Trophoblast cell (in vitro differentiated cells and primary cell): ENCODE measurements around the gene MED13L. TPM values are rescaled to one million over a fixed set of nuclear protein-coding genes. Genes with fewer than 3 reads are reported as not detected.
A peak's percentile ranks its signal among the peaks of the same experiment; 100 is the strongest.

Source experiments
- DNase-seq, 2 donors: peaks; one replicate each; pipeline ENCODE4 v3.0.0-alpha.2; 2016
- H2AFZ ChIP-seq: 2 replicates; pipeline ENCODE4 v1.6.1; 2013; ENCODE audit warnings: low read length, moderate library complexity, mild to moderate bottlenecking; ENCODE audit not compliant: insufficient read depth, poor library complexity
- H2AK5ac ChIP-seq: 2 replicates; pipeline ENCODE4 v1.6.1; 2013; ENCODE audit warnings: mild to moderate bottlenecking, low read length
- H2BK120ac ChIP-seq: 2 replicates; pipeline ENCODE4 v1.6.1; 2013; ENCODE audit warnings: low read length, mild to moderate bottlenecking, moderate library complexity; ENCODE audit not compliant: insufficient read depth, poor library complexity
- H2BK12ac ChIP-seq: 2 replicates; pipeline ENCODE4 v1.6.1; 2013; ENCODE audit warnings: mild to moderate bottlenecking, low read length, moderate library complexity
- H2BK5ac ChIP-seq: 2 replicates; pipeline ENCODE4 v1.6.1; 2013; ENCODE audit warnings: low read length, low read depth, moderate library complexity, mild to moderate bottlenecking; ENCODE audit not compliant: poor library complexity
- H3K14ac ChIP-seq: 2 replicates; pipeline ENCODE4 v1.6.1; 2013; ENCODE audit warnings: mild to moderate bottlenecking, low read length
- H3K18ac ChIP-seq: 2 replicates; pipeline ENCODE4 v1.6.1; 2013; ENCODE audit warnings: mild to moderate bottlenecking, low read length
- H3K23ac ChIP-seq: 2 replicates; pipeline ENCODE4 v1.6.1; 2013; ENCODE audit warnings: low read length
- H3K27ac ChIP-seq: 2 replicates; pipeline ENCODE4 v1.5.1; 2013; ENCODE audit warnings: low read depth, mild to moderate bottlenecking, inconsistent platforms, low read length, moderate library complexity
- H3K27me3 ChIP-seq: 2 replicates; pipeline ENCODE4 v1.6.1; 2013; ENCODE audit warnings: inconsistent platforms, mild to moderate bottlenecking, low read length, moderate library complexity; ENCODE audit not compliant: insufficient read depth
- H3K36me3 ChIP-seq, 2 experiments: 1 replicate in 1 of 2; 2 replicates in 1 of 2; pipeline ENCODE4 v1.6.1; 2013; ENCODE audit warnings: low read length in 2 of 2, mild to moderate bottlenecking in 2 of 2, moderate library complexity in 1 of 2; ENCODE audit not compliant: insufficient read depth in 2 of 2, control insufficient read depth in 1 of 2
- H3K4ac ChIP-seq: 2 replicates; pipeline ENCODE4 v1.6.1; 2013; ENCODE audit warnings: low read depth, mild to moderate bottlenecking, low read length, moderate library complexity
- H3K4me1 ChIP-seq, 2 experiments: 1 replicate in 1 of 2; 2 replicates in 1 of 2; pipeline ENCODE4 v1.6.1; 2013; ENCODE audit warnings: low read length in 2 of 2, mild to moderate bottlenecking in 2 of 2, moderate library complexity in 1 of 2; ENCODE audit not compliant: insufficient read depth in 2 of 2, control insufficient read depth in 1 of 2
- H3K4me2 ChIP-seq: 2 replicates; pipeline ENCODE4 v1.6.1; 2013; ENCODE audit warnings: inconsistent platforms, mild to moderate bottlenecking, low read length, moderate library complexity
- H3K4me3 ChIP-seq: 2 replicates; pipeline ENCODE4 v1.5.1; 2013; ENCODE audit warnings: mild to moderate bottlenecking, low read depth, low read length, inconsistent platforms
- H3K79me1 ChIP-seq: one replicate; pipeline ENCODE4 v1.6.1; 2013; ENCODE audit warnings: low read length
- H3K79me2 ChIP-seq: 2 replicates; pipeline ENCODE4 v1.6.1; 2013; ENCODE audit warnings: low read length, mild to moderate bottlenecking; ENCODE audit not compliant: control insufficient read depth, insufficient read depth, poor library complexity
- H3K9ac ChIP-seq: 2 replicates; pipeline ENCODE4 v1.6.1; 2013; ENCODE audit warnings: mild to moderate bottlenecking, low read length
- H3K9me3 ChIP-seq: 2 replicates; pipeline ENCODE4 v1.6.1; 2013; ENCODE audit warnings: low read depth, mild to moderate bottlenecking, control low read depth, inconsistent platforms, low read length; ENCODE audit not compliant: insufficient read depth
- H4K12ac ChIP-seq: 2 replicates; pipeline ENCODE4 v1.6.1; 2013; ENCODE audit warnings: low read depth, mild to moderate bottlenecking, low read length, moderate library complexity
- H4K8ac ChIP-seq: 2 replicates; pipeline ENCODE4 v1.6.1; 2013; ENCODE audit warnings: low read depth, mild to moderate bottlenecking, low read length, moderate library complexity
- H4K91ac ChIP-seq: one replicate; pipeline ENCODE4 v1.6.1; 2013; ENCODE audit warnings: low read depth, mild to moderate bottlenecking, low read length, moderate library complexity
- WGBS: extraction: QIAGEN DNeasy Blood & Tissue Kit; methylation state at CpG from one replicate; pipeline ENCODE4 v1.1.7; 2013; ENCODE audit warnings: missing lambda C conversion rate; ENCODE audit not compliant: insufficient read length, insufficient coverage; ENCODE audit errors: extremely low coverage; 5-methylcytosine and 5-hydroxymethylcytosine counted together
- polyA plus RNA-seq: library from polyadenylated mRNA; stranded (reverse); fragments of 200-250 nt; gene quantifications from 2 replicates; pipeline ENCODE4 v1.2.3, GENCODE V29; 2013

Gene MED13L
- 34.4 and 38.4 TPM in 2 replicates for polyA plus RNA-seq

GRCh38 chr12:116277467-116278278 is at the start of gene MED13L:
TSS of gene MED13L (minus strand) at chr12:116277693. CDS start at chr12:116277131, 562 bp downstream.
- no peaks in the 10 kb centered on the region for H3K27me3 ChIP-seq
- H2BK12ac ChIP-seq, result peak within 1 kb of the TSS; percentile 88
- peaks cover 22% of the 10 kb centered on the region for H3K79me1 ChIP-seq
- peak within 1 kb of the TSS; percentile 83 for H4K12ac ChIP-seq
- peak within 1 kb of the TSS; percentile 94 for H4K8ac ChIP-seq
- peak within 1 kb of the TSS; percentile 99 for H3K18ac ChIP-seq
- peak within 1 kb of the TSS; percentile 99 for H4K91ac ChIP-seq
- H3K14ac ChIP-seq, result peak within 1 kb of the TSS; percentile 99
- peak within 1 kb of the TSS; percentile 97 for H3K27ac ChIP-seq
- no CpG with 5 or more reads among the region's 111 CpGs for WGBS
- peaks cover 17% of the 10 kb centered on the region for H3K79me2 ChIP-seq
- H3K4me3 ChIP-seq, result peak within 1 kb of the TSS; percentile 83
- H3K9ac ChIP-seq, result peak within 1 kb of the TSS; percentile 78
- peak within 1 kb of the TSS; percentile 99 for H2BK5ac ChIP-seq
- DNase-seq, result peak; percentile 78 to 91
- H2BK120ac ChIP-seq, result peak within 1 kb of the TSS; percentile 83
- H3K23ac ChIP-seq, result no peak within 1 kb of the TSS
- H3K9me3 ChIP-seq, result no peaks in the 10 kb centered on the region
- no peaks in the 10 kb centered on the region for H3K36me3 ChIP-seq
- peak within 1 kb of the TSS; percentile 23 for H2AK5ac ChIP-seq
- H3K4me1 ChIP-seq, result peaks cover 8 to 12% of the 10 kb centered on the region in 2 experiments
- peak within 1 kb of the TSS; percentile 97 for H3K4ac ChIP-seq
- peak within 1 kb of the TSS; percentile 89 for H3K4me2 ChIP-seq
- H2AFZ ChIP-seq, result peak within 1 kb of the TSS; percentile 77

- no peak overlapping the region for H2AFZ ChIP-seq
- no peaks in the 10 kb centered on the region for H3K36me3 ChIP-seq
- WGBS, result no CpG with 5 or more reads among the region's 1 CpG
- no peak overlapping the region for H2AK5ac ChIP-seq
- no peak overlapping the region for H2BK12ac ChIP-seq
- no peak overlapping the region for H4K8ac ChIP-seq
- no peak for DNase-seq
- H3K9ac ChIP-seq, result no peak overlapping the region
- no peak overlapping the region for H2BK5ac ChIP-seq
- H3K4me3 ChIP-seq, result no peak overlapping the region
- no peak overlapping the region for H3K27ac ChIP-seq
- no peak overlapping the region for H3K4ac ChIP-seq
- H3K79me1 ChIP-seq, result no peaks in the 10 kb centered on the region
- H3K79me2 ChIP-seq, result no peaks in the 10 kb centered on the region
- no peaks in the 10 kb centered on the region for H3K27me3 ChIP-seq
- H3K23ac ChIP-seq, result no peak overlapping the region
- H2BK120ac ChIP-seq, result no peak overlapping the region
- no peaks in the 10 kb centered on the region for H3K9me3 ChIP-seq
- no peak overlapping the region for H3K18ac ChIP-seq
- peaks cover 7 to 8% of the 10 kb centered on the region in 2 experiments for H3K4me1 ChIP-seq
- no peak overlapping the region for H3K14ac ChIP-seq
- no peak overlapping the region for H4K12ac ChIP-seq
- H4K91ac ChIP-seq, result no peak overlapping the region
- H3K4me2 ChIP-seq, result no peak overlapping the region
Observed at GRCh38 chr12:116325336-116325664, 47.8 kb upstream of the MED13L start.

DNA sequence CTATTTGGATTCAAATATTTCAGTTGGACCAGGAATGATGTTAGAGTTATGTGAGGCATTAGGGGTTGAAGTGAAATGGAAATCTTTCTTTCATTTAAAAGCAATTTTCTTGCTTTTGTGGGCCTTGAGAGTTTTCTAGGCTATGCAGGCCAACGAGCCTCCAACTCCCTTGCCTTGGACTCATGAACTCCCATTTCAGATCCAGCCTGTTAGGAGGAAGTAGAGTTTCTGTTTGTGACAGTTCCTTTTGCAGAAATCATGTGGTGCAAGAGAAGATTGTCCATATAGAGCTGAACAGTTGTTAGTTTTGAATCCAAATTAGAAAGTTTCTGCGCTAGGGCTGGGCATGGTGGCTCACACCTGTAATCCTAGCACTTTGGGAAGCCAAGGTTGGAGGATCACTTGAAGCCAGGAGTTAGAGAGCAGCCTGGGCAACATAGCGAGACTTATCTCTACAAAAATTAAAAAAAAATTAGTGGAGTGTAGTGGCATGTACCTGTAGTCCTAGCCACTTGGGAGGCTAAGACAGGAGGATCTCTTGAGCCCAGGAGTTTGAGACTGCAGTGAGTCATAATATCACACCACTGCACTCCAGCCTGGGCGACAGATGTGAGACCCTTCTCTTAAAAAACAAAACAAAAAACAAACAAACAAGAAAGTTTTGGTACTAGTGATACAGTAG is 47.3 kb upstream of the MED13L start:
- H3K4me2 ChIP-seq, result no peak overlapping the region
- H2AK5ac ChIP-seq, result no peak overlapping the region
- no peak overlapping the region for H3K23ac ChIP-seq
- no peak for DNase-seq
- no peak overlapping the region for H3K14ac ChIP-seq
- no peak overlapping the region for H3K27ac ChIP-seq
- H3K9ac ChIP-seq, result no peak overlapping the region
- H3K79me2 ChIP-seq, result no peaks in the 10 kb centered on the region
- no peak overlapping the region for H4K91ac ChIP-seq
- H4K12ac ChIP-seq, result no peak overlapping the region
- WGBS, result no CpG with 5 or more reads among the region's 4 CpGs
- no peaks in the 10 kb centered on the region for H3K27me3 ChIP-seq
- H2BK5ac ChIP-seq, result no peak overlapping the region
- H3K4me3 ChIP-seq, result no peak overlapping the region
- no peak overlapping the region for H2AFZ ChIP-seq
- H3K36me3 ChIP-seq, result no peaks in the 10 kb centered on the region
- no peak overlapping the region for H2BK12ac ChIP-seq
- H3K4me1 ChIP-seq, result peaks cover 11 to 12% of the 10 kb centered on the region in 2 experiments
- H3K9me3 ChIP-seq, result no peaks in the 10 kb centered on the region
- no peak overlapping the region for H3K18ac ChIP-seq
- no peak overlapping the region for H4K8ac ChIP-seq
- H2BK120ac ChIP-seq, result no peak overlapping the region
- no peak overlapping the region for H3K4ac ChIP-seq
- no peaks in the 10 kb centered on the region for H3K79me1 ChIP-seq

- no peak for DNase-seq
- H4K12ac ChIP-seq, result no peak overlapping the region
- no peak overlapping the region for H2BK5ac ChIP-seq
- H3K36me3 ChIP-seq, result no peaks in the 10 kb centered on the region
- H2AFZ ChIP-seq, result no peak overlapping the region
- no peak overlapping the region for H3K4me2 ChIP-seq
- peaks cover 17 to 18% of the 10 kb centered on the region in 2 experiments for H3K4me1 ChIP-seq
- no peak overlapping the region for H3K23ac ChIP-seq
- H3K27me3 ChIP-seq, result no peaks in the 10 kb centered on the region
- no peaks in the 10 kb centered on the region for H3K79me2 ChIP-seq
- no peak overlapping the region for H3K14ac ChIP-seq
- H2BK120ac ChIP-seq, result no peak overlapping the region
- no peaks in the 10 kb centered on the region for H3K79me1 ChIP-seq
- no CpG with 5 or more reads among the region's 10 CpGs for WGBS
- no peak overlapping the region for H2AK5ac ChIP-seq
- H3K18ac ChIP-seq, result no peak overlapping the region
- no peaks in the 10 kb centered on the region for H3K9me3 ChIP-seq
- no peak overlapping the region for H3K9ac ChIP-seq
- H4K8ac ChIP-seq, result no peak overlapping the region
- H3K4me3 ChIP-seq, result no peak overlapping the region
- no peak overlapping the region for H3K27ac ChIP-seq
- no peak overlapping the region for H2BK12ac ChIP-seq
- H3K4ac ChIP-seq, result no peak overlapping the region
- H4K91ac ChIP-seq, result no peak overlapping the region
Observed at GRCh38 chr12:116323406-116324386, 46.2 kb upstream of the MED13L start.
